Stimulated activated CD4-positive, alpha-beta T cell treated with anti-CD3 and anti-CD28 coated beads, Interleukin-2, amount 100 ng/mL, for 48 hours (primary cell): ENCODE data around the gene PRG2.
"Not testable (repeated sequence)": the region's sequence is repeated elsewhere in the genome, so short reads cannot be mapped to it uniquely, and the experiment has no call there.

Experiments
- DNase-seq, 2 donors: peaks; one replicate each; pipeline ENCODE4 v3.0.0-alpha.2; 2020

PRG2 gene

DNA sequence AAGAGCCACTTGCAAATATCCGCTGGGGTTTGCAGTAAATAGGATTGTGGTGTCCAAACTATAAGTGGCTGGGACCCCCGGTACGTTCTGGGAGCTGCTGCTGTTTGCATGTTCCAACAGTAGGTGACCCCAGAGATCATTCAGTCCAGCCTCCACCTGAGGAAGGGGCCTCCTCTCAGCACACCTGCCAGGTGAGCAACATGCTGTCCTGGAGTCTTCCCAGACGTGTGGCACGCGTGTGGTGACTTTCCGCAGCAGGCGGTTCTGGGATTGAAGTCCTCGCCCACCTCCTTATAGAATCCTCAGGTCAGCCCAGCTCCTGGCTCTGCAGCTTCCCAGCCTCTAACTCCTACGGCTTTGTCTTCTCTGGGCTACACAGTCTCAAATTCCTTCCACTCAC, 45.6 kb downstream of the PRG2 start:
- no peak for DNase-seq

DNA sequence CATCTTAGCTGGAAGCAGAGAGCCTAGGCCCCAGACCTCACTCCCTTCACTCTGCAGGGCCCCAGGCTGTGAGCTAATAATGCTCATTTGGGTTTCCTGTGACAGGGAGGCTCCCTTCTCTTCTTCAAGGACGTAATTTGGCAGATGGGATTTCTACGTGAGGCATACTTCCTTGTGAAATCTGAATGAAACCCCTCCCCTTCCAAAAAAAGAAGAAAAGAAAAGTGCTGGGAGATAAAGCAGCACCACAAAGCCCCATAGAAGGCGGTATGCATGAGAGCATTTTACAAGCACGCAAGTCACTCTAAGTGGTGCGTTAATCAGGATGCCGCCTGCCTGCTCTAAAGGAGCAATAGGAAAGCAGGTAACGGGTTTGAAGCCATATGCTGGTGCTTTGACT, 46.6 kb downstream of the PRG2 start:
- no peak for DNase-seq

DNA sequence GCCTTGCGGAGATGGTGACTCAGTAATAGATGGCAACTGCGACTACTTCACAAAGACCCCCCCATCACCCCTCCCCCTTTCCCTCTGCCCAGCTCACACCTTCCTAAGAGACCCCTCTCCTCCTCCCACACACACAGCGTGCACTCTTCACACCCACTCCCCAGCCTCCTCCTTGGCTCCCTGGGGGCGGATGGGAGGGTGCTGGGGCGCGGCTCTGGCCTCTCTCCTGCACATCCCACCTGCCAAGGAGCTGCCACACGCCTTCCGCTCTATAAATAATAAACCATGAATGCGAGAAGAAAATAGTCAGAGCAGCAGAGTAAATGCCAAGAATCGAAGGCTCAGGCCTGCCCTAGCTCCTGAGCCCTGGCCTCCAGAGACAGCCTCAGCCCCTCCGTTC, 47.7 kb downstream of the PRG2 start:
- DNase-seq: no peak

DNA sequence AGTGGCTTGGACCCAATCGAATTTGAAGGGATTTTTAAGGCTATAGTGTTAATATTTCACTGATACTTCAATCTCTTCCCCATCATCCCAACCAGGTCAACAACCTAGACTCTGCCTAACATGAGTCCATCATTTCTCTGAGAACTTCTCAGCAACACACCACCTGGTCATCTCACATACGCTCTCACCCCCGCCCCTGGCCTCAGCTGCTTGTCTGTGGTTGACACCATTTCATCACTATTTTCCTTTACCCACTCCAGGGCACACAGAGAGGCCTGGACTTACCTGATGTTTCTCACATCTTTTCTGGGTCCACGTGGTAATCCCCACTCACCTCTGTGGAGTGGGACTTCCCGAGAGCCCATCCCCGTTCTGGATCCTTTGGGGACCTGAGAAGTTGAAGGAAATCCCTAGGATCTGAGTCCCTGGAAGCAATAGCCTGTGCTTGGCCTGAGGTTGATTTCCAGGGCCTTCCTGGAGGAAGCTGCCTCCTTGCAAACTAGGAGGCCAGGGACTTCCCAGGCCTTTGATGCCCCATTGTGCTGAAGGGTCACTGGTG, 49.1 kb downstream of the PRG2 start:
- DNase-seq: no peak

DNA sequence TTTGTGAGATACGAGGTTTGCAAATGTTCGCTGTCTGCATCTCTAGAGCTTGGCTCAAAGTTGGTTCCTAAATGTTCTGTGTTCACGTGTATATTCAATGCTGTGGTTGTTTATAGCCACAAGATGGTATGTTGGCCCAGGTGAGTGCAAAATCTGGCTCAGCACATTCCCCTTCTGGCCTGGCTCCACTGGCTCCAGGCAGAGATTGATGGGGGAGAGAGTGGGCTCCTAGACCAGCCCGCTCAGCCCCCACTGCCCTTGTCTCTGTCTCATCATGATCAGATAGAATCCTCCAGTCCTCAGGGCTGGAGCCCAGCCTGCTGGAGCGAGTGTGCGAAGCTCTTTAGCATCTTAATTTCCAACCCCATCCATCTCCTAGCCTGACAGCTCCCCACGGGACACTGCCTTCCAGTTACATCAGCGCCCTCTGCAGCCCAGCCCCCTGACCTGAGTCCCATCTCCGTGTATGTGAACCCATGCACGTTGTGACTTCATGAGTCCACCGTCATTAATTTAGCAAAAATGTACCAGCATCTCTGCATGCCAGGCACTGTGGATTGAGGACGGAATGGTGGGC, 50.3 kb downstream of the PRG2 start:
- DNase-seq: no peak

DNA sequence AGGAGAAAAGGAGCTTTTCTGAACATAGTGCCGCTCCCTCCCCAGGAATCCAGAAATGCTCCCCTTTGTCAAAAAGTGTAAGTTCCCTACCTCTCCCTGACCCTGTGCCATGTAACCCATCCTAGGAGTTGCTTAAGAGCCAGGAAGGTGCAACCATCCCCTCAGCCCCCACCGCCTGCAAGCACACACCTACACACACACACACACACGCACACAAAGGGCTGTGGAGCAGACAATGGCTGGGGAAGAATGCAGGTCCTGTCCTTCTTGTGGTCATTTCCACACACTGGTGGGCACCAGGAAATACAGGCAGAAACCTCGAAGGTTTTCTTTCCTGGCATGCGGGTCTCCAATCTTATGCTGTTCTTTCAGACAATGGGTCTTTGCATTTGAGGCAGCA, 51.1 kb downstream of the PRG2 start:
- no peak for DNase-seq

DNA sequence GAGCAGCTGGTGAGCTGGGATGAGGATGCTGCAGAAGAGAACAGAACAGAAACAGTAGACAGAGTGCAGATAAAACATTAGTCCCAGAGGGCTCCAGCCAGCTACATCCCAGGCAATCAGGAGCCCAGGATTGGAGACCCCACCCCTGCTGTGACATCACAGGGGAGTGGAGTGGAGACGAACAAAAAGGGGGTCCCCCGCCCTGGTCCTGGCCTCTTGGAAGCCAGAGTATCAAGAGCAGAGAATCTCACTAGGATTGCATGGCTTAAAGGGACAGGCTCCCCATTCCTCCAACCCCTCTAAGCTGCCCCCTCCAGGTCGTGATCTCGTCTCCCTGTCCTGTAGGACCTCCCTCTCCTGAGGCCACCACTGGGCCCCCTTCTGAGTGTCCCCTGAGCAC, 52.3 kb downstream of the PRG2 start, which contains the start of gene P2RX3:
Gene P2RX3, plus strand, starts transcription at position 211 of the 400 bp plus-strand sequence. CDS start 199 bp downstream, outside the sequence.
- no peak for DNase-seq

DNA sequence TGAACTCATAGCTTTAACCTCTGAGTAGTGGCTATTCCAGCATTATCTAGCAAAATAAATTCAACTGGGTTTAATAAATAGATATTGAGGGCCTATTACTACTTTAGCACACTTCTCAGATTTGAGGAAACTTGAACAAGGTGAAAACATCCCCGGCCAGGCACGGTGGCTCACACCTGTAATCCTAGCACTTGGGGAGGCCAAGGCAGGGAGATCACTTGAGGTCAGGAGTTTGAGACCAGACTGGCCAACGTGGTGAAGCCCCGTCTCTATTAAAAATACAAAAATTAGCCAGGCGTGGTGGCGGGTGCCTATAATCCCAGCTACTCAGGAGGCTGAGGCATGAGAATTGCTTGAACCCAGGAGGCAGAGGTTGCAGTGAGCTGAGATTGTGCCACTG, 53.6 kb downstream of the PRG2 start:
- not testable (repeated sequence) for DNase-seq
